Suppressor macrophage (primary cell): ENCODE results near the gene RBP3.
A peak's percentile ranks its signal among the peaks of the same experiment; 100 is the strongest.

ENCODE experiments used
- DNase-seq, 4 experiments: peaks; one replicate each; pipeline ENCODE4 v3.0.0-alpha.2; 2020 to 2022

The RBP3 gene

GRCh38 chr10:47402641-47403301 is 54.6 kb downstream of the RBP3 start:
- DNase-seq: no peak

- DNase-seq: peak in 1 of 4 experiments; percentile 21
Observed at GRCh38 chr10:47403446-47404318, 55.5 kb downstream of the RBP3 start.

DNA sequence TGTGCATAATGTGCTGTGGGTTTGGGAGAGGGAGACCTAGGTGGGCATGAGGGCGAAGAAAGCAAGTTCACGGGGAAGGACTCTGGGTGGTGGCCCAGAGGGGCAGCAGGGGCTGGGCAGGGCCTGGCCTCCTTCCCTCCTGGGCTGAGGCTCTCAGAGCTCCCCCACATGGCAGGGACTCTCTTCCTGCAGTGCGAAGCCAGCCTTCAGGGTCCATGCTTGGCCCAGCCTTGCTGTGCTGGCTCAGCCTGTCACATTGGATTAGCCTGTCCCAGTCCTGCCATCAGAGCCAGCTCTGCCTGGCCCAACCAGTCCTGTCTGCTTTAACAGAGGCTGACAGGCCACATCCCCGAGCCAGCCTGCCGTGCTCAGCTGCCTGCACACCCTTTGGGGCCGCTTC is 56.3 kb downstream of the RBP3 start:
- no peak for DNase-seq

GRCh38 chr10:47404937-47405336 is 56.8 kb downstream of the RBP3 start:
- DNase-seq: no peak

- DNase-seq: no peak
Observed at GRCh38 chr10:47405857-47406547, 57.8 kb downstream of the RBP3 start.

GRCh38 chr10:47406548-47406869 is 58.3 kb downstream of the RBP3 start:
- DNase-seq: no peak

- no peak for DNase-seq
Observed at GRCh38 chr10:47406870-47407691, 58.9 kb downstream of the RBP3 start.
